H1 (cell line): ENCODE data around the gene PHF23. TPM values are rescaled to one million over a fixed set of nuclear protein-coding genes. Genes with fewer than 3 reads are reported as not detected.

Source experiments
- CTCF ChIA-PET: fragments of 300-600 bp; sonication (Branson Sonifier 250); formaldehyde crosslinking; loops from one replicate; lab custom pipeline; 2021; ENCODE audit not compliant: partially characterized antibody; lab: Charles Lee
- POLR2A ChIA-PET: fragments of 300-600 bp; sonication (Branson Sonifier 250); formaldehyde crosslinking; loops from one replicate; lab custom pipeline; 2021; ENCODE audit warnings: inconsistent platforms; ENCODE audit not compliant: partially characterized antibody; lab: Charles Lee
- DNase-seq, 2 experiments: peaks; one replicate each; pipeline versions ENCODE4 v3.0.0 to v3.0.0-alpha.2; 2010 to 2022; ENCODE audit warnings: low spot score in 2 of 2, low read depth in 1 of 2, mixed read lengths in 1 of 2
- FAIRE-seq: peaks from 2 replicates; lab custom pipeline; 2011; peaks lifted over from hg19 to GRCh38; lab: Jason Lieb, UNC
- H2AFZ ChIP-seq: 2 replicates; pipeline ENCODE4 v1.8.1; 2012; ENCODE audit warnings: low read length, inconsistent platforms
- H2AK5ac ChIP-seq: 2 replicates; pipeline ENCODE4 v1.6.1; 2013; ENCODE audit warnings: low read depth, low read length
- H2BK120ac ChIP-seq: replicated peaks from 2 replicates; pipeline ENCODE3; 2013; ENCODE audit warnings: low read depth, low read length, inconsistent platforms
- H2BK12ac ChIP-seq: 2 replicates; pipeline ENCODE4 v1.6.1; 2013; ENCODE audit warnings: low read depth, low read length
- H2BK15ac ChIP-seq: 2 replicates; pipeline ENCODE4 v1.6.1; 2013; ENCODE audit warnings: low read length
- H2BK20ac ChIP-seq: 2 replicates; pipeline ENCODE4 v1.6.1; 2013; ENCODE audit warnings: low read length
- H2BK5ac ChIP-seq: 2 replicates; pipeline ENCODE4 v1.6.1; 2013; ENCODE audit warnings: low read depth, low read length
- H3K14ac ChIP-seq: 2 replicates; pipeline ENCODE4 v1.6.1; 2013; ENCODE audit warnings: inconsistent platforms; ENCODE audit not compliant: insufficient read length
- H3K18ac ChIP-seq: 2 replicates; pipeline ENCODE4 v1.6.1; 2013; ENCODE audit warnings: low read length; ENCODE audit errors: extremely low read depth
- H3K23ac ChIP-seq: 2 replicates; pipeline ENCODE4 v1.6.1; 2013; ENCODE audit warnings: inconsistent platforms; ENCODE audit not compliant: insufficient read length
- H3K23me2 ChIP-seq: 2 replicates; pipeline ENCODE4 v1.6.1; 2013; ENCODE audit warnings: low read depth, low read length
- H3K27ac ChIP-seq: 2 replicates; pipeline ENCODE4 v1.6.1; 2011; ENCODE audit warnings: low read depth, low read length, inconsistent platforms
- H3K27me3 ChIP-seq, 4 experiments: replicated peaks in 1 of 4; 1 replicate in 1 of 4; 2 replicates in 3 of 4; pipeline versions ENCODE4 v1.6.1 to v1.8.1; 2011 to 2013; ENCODE audit warnings: low read length in 3 of 4, mild to moderate bottlenecking in 3 of 4, inconsistent platforms in 2 of 4, mixed read lengths in 2 of 4, moderate library complexity in 1 of 4; ENCODE audit not compliant: control insufficient read depth in 3 of 4, insufficient read depth in 3 of 4; ENCODE audit errors: extremely low read depth in 1 of 4
- H3K36me3 ChIP-seq, 4 experiments: 2 replicates each; pipeline versions ENCODE4 v1.6.1 to v1.8.1; 2011 to 2013; ENCODE audit warnings: mild to moderate bottlenecking in 4 of 4, low read length in 3 of 4, moderate library complexity in 2 of 4, control low read depth in 1 of 4, inconsistent platforms in 1 of 4; ENCODE audit not compliant: insufficient read depth in 4 of 4, control insufficient read depth in 2 of 4
- H3K4ac ChIP-seq: replicated peaks from 2 replicates; pipeline ENCODE3; 2013; ENCODE audit warnings: low read length, low read depth, mixed read lengths, inconsistent platforms; ENCODE audit not compliant: insufficient read length
- H3K4me1 ChIP-seq, 4 experiments: replicated peaks in 1 of 4; 1 replicate in 1 of 4; 2 replicates in 3 of 4; pipeline versions ENCODE4 v1.6.1 to v1.8.1; 2011 to 2013; ENCODE audit warnings: low read length in 3 of 4, inconsistent platforms in 2 of 4, mixed read lengths in 1 of 4; ENCODE audit not compliant: insufficient read depth in 4 of 4, control insufficient read depth in 3 of 4
- H3K4me2 ChIP-seq, 2 experiments: 2 replicates each; pipeline versions ENCODE4 v1.6.1 to v1.8.1; 2011 to 2013; ENCODE audit warnings: low read depth in 2 of 2, low read length in 2 of 2, control low read depth in 1 of 2, inconsistent platforms in 1 of 2, mild to moderate bottlenecking in 1 of 2; ENCODE audit not compliant: insufficient read depth in 1 of 2
- H3K4me3 ChIP-seq, 4 experiments: fragments of 200-600, 300-600 bp in 1 of 4; sonication (generic), shearing (Covaris generic), sonication (Bioruptor Twin) in 1 of 4; 2 replicates each; pipeline versions ENCODE4 v1.5.1 to v1.8.1; 2011 to 2016; ENCODE audit warnings: low read length in 4 of 4, low read depth in 3 of 4, control low read depth in 2 of 4, inconsistent platforms in 2 of 4, mild to moderate bottlenecking in 2 of 4, mixed read lengths in 1 of 4, moderate library complexity in 1 of 4; ENCODE audit not compliant: insufficient read depth in 2 of 4; ENCODE audit errors: extremely low read depth in 1 of 4
- H3K56ac ChIP-seq: replicated peaks from 2 replicates; pipeline ENCODE3; 2013; ENCODE audit warnings: low read depth, mild to moderate bottlenecking, mixed read lengths, low read length, inconsistent platforms; ENCODE audit not compliant: insufficient read length
- H3K79me1 ChIP-seq: 2 replicates; pipeline ENCODE4 v1.6.1; 2013; ENCODE audit warnings: low read depth, low read length, control low read depth
- H3K79me2 ChIP-seq, 2 experiments: 2 replicates each; pipeline versions ENCODE4 v1.6.1 to v1.8.1; 2012 to 2013; ENCODE audit warnings: low read length in 2 of 2, mild to moderate bottlenecking in 2 of 2, inconsistent platforms in 1 of 2; ENCODE audit not compliant: insufficient read depth in 2 of 2, control insufficient read depth in 1 of 2
- H3K9ac ChIP-seq, 4 experiments: replicated peaks in 1 of 4; 1 replicate in 1 of 4; 2 replicates in 3 of 4; pipeline versions ENCODE4 v1.6.1 to v1.8.1; 2011 to 2013; ENCODE audit warnings: low read depth in 3 of 4, low read length in 3 of 4, control low read depth in 2 of 4, mild to moderate bottlenecking in 2 of 4, moderate library complexity in 2 of 4, inconsistent platforms in 1 of 4; ENCODE audit errors: extremely low read depth in 1 of 4
- H3K9me3 ChIP-seq, 2 experiments: 2 replicates each; pipeline versions ENCODE4 v1.6.1 to v1.8.1; 2012 to 2013; ENCODE audit warnings: mild to moderate bottlenecking in 2 of 2, moderate library complexity in 2 of 2, control low read depth in 1 of 2, inconsistent platforms in 1 of 2, low read depth in 1 of 2, low read length in 1 of 2, mixed read lengths in 1 of 2; ENCODE audit not compliant: insufficient read depth in 2 of 2
- H4K20me1 ChIP-seq, 2 experiments: replicated peaks in 1 of 2; 2 replicates each; pipeline versions ENCODE3 to v1.8.1; 2011 to 2013; ENCODE audit warnings: inconsistent platforms in 2 of 2, low read length in 2 of 2, mild to moderate bottlenecking in 1 of 2; ENCODE audit not compliant: insufficient read depth in 2 of 2, control insufficient read depth in 1 of 2
- H4K5ac ChIP-seq: 2 replicates; pipeline ENCODE4 v1.6.1; 2013; ENCODE audit warnings: low read length, low read depth, mixed read lengths, inconsistent platforms; ENCODE audit not compliant: insufficient read length
- H4K8ac ChIP-seq: 2 replicates; pipeline ENCODE4 v1.8.0; 2013; ENCODE audit warnings: mild to moderate bottlenecking, moderate library complexity, low read length, inconsistent platforms; ENCODE audit not compliant: insufficient read depth; ENCODE audit errors: extremely low read depth
- H4K91ac ChIP-seq: replicated peaks from 2 replicates; pipeline ENCODE3; 2013; ENCODE audit warnings: low read length, mixed read lengths, inconsistent platforms; ENCODE audit not compliant: insufficient read length
- BRCA1 ChIP-seq: IDR thresholded peaks from 2 replicates; pipeline ENCODE4 v1.6.1; 2012; ENCODE audit warnings: low read depth, low read length, improper control_type of control experiment
- CHD1 ChIP-seq: IDR thresholded peaks from 2 replicates; pipeline ENCODE4 v1.6.1; 2012; ENCODE audit warnings: low read depth, low read length, improper control_type of control experiment
- GABPA ChIP-seq: IDR thresholded peaks from 2 replicates; pipeline ENCODE4 v1.6.1; 2011; ENCODE audit warnings: mild to moderate bottlenecking, low read length, moderate library complexity, borderline replicate concordance; ENCODE audit not compliant: insufficient read depth
- POLR2A ChIP-seq, 2 experiments: IDR thresholded peaks; 1 replicate in 1 of 2; 2 replicates in 1 of 2; pipeline ENCODE4 v1.6.1; 2011; ENCODE audit warnings: low read depth in 2 of 2, low read length in 2 of 2, mild to moderate bottlenecking in 2 of 2; ENCODE audit errors: control extremely low read depth in 1 of 2
- POU5F1 ChIP-seq: IDR thresholded peaks from 2 replicates; pipeline ENCODE4 v1.6.1; 2011; ENCODE audit warnings: low read depth, mild to moderate bottlenecking, low read length, moderate library complexity
- RBBP5 ChIP-seq: IDR thresholded peaks from 2 replicates; pipeline ENCODE4 v1.7.1; 2012; ENCODE audit warnings: low read depth, mild to moderate bottlenecking, inconsistent platforms, low read length, moderate library complexity, borderline replicate concordance
- SIX5 ChIP-seq: IDR thresholded peaks from 2 replicates; pipeline ENCODE4 v1.6.1; 2011; ENCODE audit warnings: mild to moderate bottlenecking, low read depth, low read length
- TAF1 ChIP-seq: IDR thresholded peaks from 2 replicates; pipeline ENCODE4 v1.6.1; 2011; ENCODE audit warnings: mild to moderate bottlenecking, low read depth, low read length
- WGBS, 2 experiments: shearing (Covaris generic) in 1 of 2; methylation state at CpG; one replicate each; pipeline versions ENCODE4 v1.1.6 to v1.1.7; 2013 to 2015; ENCODE audit warnings: low lambda C conversion rate in 2 of 2, mixed read lengths in 2 of 2, inconsistent platforms in 1 of 2, low coverage in 1 of 2, missing lambda C conversion rate in 1 of 2; ENCODE audit not compliant: insufficient replicate concordance in 2 of 2, insufficient coverage in 1 of 2, insufficient read length in 1 of 2; ENCODE audit errors: extremely low coverage in 1 of 2, missing lambda C conversion rate in 1 of 2; 5-methylcytosine and 5-hydroxymethylcytosine counted together
- polyA plus RNA-seq, 7 experiments: library from polyadenylated mRNA; depleted of rRNA in 3 of 7; stranded (reverse) in 5 of 7; unstranded in 2 of 7; fragments of >200 nt in 5 of 7; fragments of 200-250 nt in 2 of 7; gene quantifications; 1 replicate in 5 of 7; 2 replicates in 1 of 7; 4 replicates in 1 of 7; pipeline versions ENCODE4 v1.2.1 to v1.2.3, GENCODE V29; 2011 to 2013; ENCODE audit warnings: missing spikeins in 2 of 7, mixed read lengths in 2 of 7
- total RNA-seq: library from RNA; stranded (reverse); fragmentation: NEBNext Ultra II Directional; extraction: Animal tissue kit (Norgen Biotek cat#: 25700); gene quantifications from 2 replicates; pipeline ENCODE4 v1.2.1, GENCODE V29; 2021

PHF23 gene
- total and polyA plus RNA-seq, 2 of the 8 experiments (the other 6 are each of a cell fraction or from before 2014, with no cell fraction given): 47.5 to 62.8 TPM

DNA sequence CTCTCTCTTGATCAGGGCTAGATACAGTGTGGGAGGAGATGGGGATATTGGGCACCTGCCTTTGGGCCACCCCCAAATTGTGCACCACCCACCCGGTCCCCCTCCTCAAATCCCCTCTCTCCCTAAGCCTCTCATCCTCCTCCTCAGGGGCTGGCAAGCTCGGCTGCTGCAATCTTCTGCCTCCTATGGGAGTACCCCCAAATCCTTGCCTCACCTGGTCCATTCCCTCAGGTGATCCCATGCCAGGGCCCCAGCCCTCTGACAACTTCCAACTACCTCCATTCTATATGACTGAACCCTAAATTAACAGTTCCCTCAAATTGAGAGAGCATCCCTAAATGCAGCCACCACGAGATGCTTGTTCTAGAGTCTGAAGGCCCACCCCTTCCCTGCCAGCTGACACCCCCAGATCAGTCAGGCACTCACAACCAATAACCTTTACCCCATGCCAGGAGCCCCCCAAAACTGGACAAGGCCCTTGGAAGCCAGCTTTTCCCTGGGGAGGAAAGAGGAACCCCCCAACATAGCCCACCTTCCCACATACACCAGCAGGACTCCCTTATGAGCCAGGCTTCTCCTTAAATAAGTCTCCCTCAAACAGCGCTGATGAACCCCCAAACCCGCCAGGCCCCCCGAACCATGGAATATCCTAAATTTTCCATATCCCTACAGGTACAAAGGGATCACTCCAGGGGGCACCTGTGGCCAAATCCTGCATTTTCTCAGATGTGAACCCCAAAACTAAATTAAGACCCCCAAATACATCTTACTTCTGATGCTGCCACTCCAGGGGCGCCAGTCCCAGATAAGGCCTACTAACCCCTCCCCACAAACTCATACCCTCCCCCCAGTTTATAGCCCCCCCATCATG lies 22.8 kb downstream of the PHF23 start:
- H3K23ac ChIP-seq: no peak overlapping the region
- WGBS, 2 experiments: 30% methylated on average over 7 of the region's 7 CpGs; no CpG with 5 or more reads in 1 of the 2 experiments
- H4K8ac ChIP-seq: no peak overlapping the region
- H3K18ac ChIP-seq: no peak overlapping the region
- H3K79me1 ChIP-seq: peaks cover 3% of the 10 kb centered on the region; the same call in 1 of the 2 replicates
- 0 out of 2 replicates have a peak overlapping the region, but pooled peaks have one; percentile 81 for H2BK15ac ChIP-seq
- peak overlapping the region in 1 of 4 experiments; percentile 39; a peak in 3 of 7 replicates for H3K9ac ChIP-seq
- no peak overlapping the region for H4K91ac ChIP-seq
- DNase-seq (no peak), FAIRE-seq (no peak)
- peaks cover 4 to 5% of the 10 kb centered on the region in 2 experiments for H4K20me1 ChIP-seq
- peaks cover 6 to 46% (median 24%) of the 10 kb centered on the region in 4 experiments for H3K4me1 ChIP-seq
- no peak overlapping the region for H3K56ac ChIP-seq
- POLR2A ChIA-PET: interaction anchor here (0.7 to 3.7 kb wide), 4 partner anchors 11 to 45 kb away, joined by 3 to 22 read pairs (median 5); partner anchors contain the start of genes CLDN7 and DVL2
- CTCF ChIA-PET: interaction anchor here (1.0 kb wide), 1 partner anchor 172 kb away, joined by 3 read pairs; no protein-coding TSS in a partner anchor
- 0 out of 8 replicates have a peak, but pooled peaks cover 0 to 4% (median 0%) of the 10 kb centered on the region in 4 experiments for H3K36me3 ChIP-seq
- H3K14ac ChIP-seq: no peak overlapping the region
- H3K79me2 ChIP-seq: peaks cover 0 to 28% of the 10 kb centered on the region in 2 experiments; a peak in 2 of 4 replicates
- no peak overlapping the region for H2BK120ac ChIP-seq
- TF ChIP-seq CHD1 (no peak), BRCA1 (no peak), GABPA (no peak), TAF1 (no peak), POU5F1 (no peak), RBBP5 (no peak), SIX5 (no peak), POLR2A (IDR thresholded peaks at IDR 0.05; ENCODE audit: control extremely low read depth in 1 of 2, low read depth in 2 of 2, low read length in 2 of 2) (no peak)
- no peak overlapping the region for H4K5ac ChIP-seq
- peak overlapping the region; percentile 82; the same call in 1 of the 2 replicates for H2BK5ac ChIP-seq
- peak overlapping the region; percentile 40 to 75 (median 51) for H3K4me3 ChIP-seq
- H3K9me3 ChIP-seq: no peaks in the 10 kb centered on the region
- no peak overlapping the region for H3K4ac ChIP-seq
- H3K4me2 ChIP-seq: peak overlapping the region; percentile 69 to 79
- H2BK12ac ChIP-seq: 0 out of 2 replicates have a peak overlapping the region, but pooled peaks have one; percentile 43
- peaks cover 28% of the 10 kb centered on the region; the same call in 1 of the 2 replicates for H3K23me2 ChIP-seq
- no peak overlapping the region for H2AFZ ChIP-seq
- no peak overlapping the region for H3K27ac ChIP-seq
- H2AK5ac ChIP-seq: no peak overlapping the region
- no peak overlapping the region for H2BK20ac ChIP-seq
- no peaks in the 10 kb centered on the region for H3K27me3 ChIP-seq
